Prostate gland (tissue), 2 donors: ENCODE results near the gene PPIB. TPM values are rescaled to one million over a fixed set of nuclear protein-coding genes. Genes with fewer than 3 reads are reported as not detected.
"Not testable (repeated sequence)": the region's sequence is repeated elsewhere in the genome, so short reads cannot be mapped to it uniquely, and the experiment has no call there.

ENCODE experiments used
- DNase-seq: peaks from one replicate; pipeline ENCODE4 v3.0.0-alpha.2; 2019; ENCODE audit warnings: low spot score
- H3K27ac ChIP-seq, 2 donors: fragments of 200-600 bp; sonication (generic); 2 replicates each; pipeline ENCODE4 v1.5.1; 2017 to 2019
- H3K27me3 ChIP-seq: fragments of 200-600 bp; sonication (generic); replicated peaks from 2 replicates; pipeline ENCODE4 v1.5.1; 2019; ENCODE audit not compliant: insufficient read depth
- H3K36me3 ChIP-seq, 2 donors: fragments of 200-600 bp; sonication (generic); 1 replicate in 1 of 2; 2 replicates in 1 of 2; pipeline versions ENCODE4 v1.5.1 to v1.8.1; 2017 to 2019
- H3K4me1 ChIP-seq: fragments of 200-600 bp; sonication (generic); replicated peaks from 2 replicates; pipeline ENCODE4 v1.5.1; 2019
- H3K4me3 ChIP-seq, 2 donors: fragments of 200-600 bp; sonication (generic); 2 replicates each; pipeline ENCODE4 v1.5.1; 2017 to 2019
- H3K9me3 ChIP-seq: fragments of 200-600 bp; sonication (generic); 2 replicates; pipeline ENCODE4 v1.5.1; 2017
- CTCF ChIP-seq, 4 experiments: fragments of 200-600 bp in 2 of 4; fragments of 450-650 bp in 2 of 4; sonication (generic) in 2 of 4; IDR thresholded peaks; 1 replicate in 3 of 4; 2 replicates in 1 of 4; pipeline ENCODE4 v1.5.1; 2016 to 2019; ENCODE audit warnings: antibody characterized with exemption in 4 of 4, mild to moderate bottlenecking in 2 of 4, moderate library complexity in 2 of 4
- POLR2A ChIP-seq: fragments of 450-650 bp; IDR thresholded peaks from one replicate; pipeline ENCODE4 v1.6.1; 2016; ENCODE audit warnings: antibody characterized with exemption, mild to moderate bottlenecking
- POLR2AphosphoS5 ChIP-seq: sonication (generic); formaldehyde crosslinking; IDR thresholded peaks from one replicate; pipeline ENCODE4 v1.6.1; 2017; ENCODE audit warnings: antibody characterized with exemption
- WGBS: methylation state at CpG from one replicate; pipeline ENCODE4 v1.1.5; 2018; 5-methylcytosine and 5-hydroxymethylcytosine counted together
- intact Hi-C: fragments of 100-400 bp; cut with DNase I; formaldehyde crosslinking; loops from one replicate; pipeline ENCODE4 v1.14.2; 2022
- small RNA-seq, 2 donors: library from RNA; depleted of rRNA; stranded (forward); fragments of <200 nt; gene quantifications; one replicate each; pipeline ENCODE3, GENCODE V24; 2016
- total RNA-seq, 2 donors: library from RNA; depleted of rRNA; stranded (reverse); fragments of >200 nt; gene quantifications; one replicate each; pipeline ENCODE4 v1.1.0, GENCODE V29; 2016

Gene PPIB
- total RNA-seq, 2 donors from 2014 or later = 372 to 624 TPM

DNA sequence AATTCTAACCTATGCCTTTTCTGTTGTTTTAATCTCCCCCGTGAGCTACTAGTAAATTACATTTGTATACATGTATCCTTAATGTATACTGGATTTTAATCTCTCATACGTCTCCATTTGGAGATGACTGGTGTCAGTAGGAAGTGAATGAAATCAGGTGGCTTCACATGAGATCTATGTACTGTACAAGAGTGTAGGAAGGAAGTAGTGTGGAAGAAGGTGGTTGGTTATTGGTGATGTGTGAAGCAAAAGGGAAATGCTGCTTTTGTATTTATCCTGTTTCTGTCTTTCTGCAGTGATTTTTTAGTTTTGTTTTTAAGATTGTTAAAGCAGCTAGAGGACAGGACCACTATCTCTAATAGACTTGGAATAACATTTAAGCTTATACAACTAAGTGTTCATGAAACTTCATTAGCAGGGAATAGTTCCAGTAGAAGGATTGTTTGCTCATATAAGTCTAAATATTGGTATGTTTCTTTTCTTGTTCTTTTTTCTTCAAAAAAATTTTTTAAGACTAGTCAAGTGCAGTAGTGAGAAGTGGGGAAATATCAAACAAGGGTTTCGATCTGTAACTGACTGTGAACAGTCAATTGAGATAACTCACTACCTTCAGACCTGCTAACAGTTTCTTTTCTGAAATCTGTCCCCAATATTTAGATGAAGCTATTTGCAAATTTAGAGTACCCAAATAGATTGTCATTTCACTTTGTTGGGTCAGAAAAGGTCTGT is 51.7 kb downstream of the PPIB start:
- Histone ChIP-seq H3K27ac (no peak overlapping the region), H3K9me3 (no peaks in the 10 kb centered on the region), H3K36me3 (peaks cover 0 to 6% of the 10 kb centered on the region in 2 donors), H3K27me3 (no peaks in the 10 kb centered on the region), H3K4me1 (no peaks in the 10 kb centered on the region), H3K4me3 (no peak overlapping the region)
- 84% methylated on average over 3 of the region's 3 CpGs for WGBS
- TF ChIP-seq POLR2AphosphoS5 = no peak
- no peak for TF ChIP-seq POLR2A
- TF ChIP-seq CTCF (IDR thresholded peaks at IDR 0.05) = no peak
- intact Hi-C loops = no loop called here
- no peak for DNase-seq

- H3K27ac ChIP-seq, H3K4me1 ChIP-seq, H3K9me3 ChIP-seq, H3K27me3 ChIP-seq, H3K4me3 ChIP-seq, intact Hi-C loops, H3K36me3 ChIP-seq, DNase-seq: not testable (repeated sequence)
- 92% methylated on average over 4 of the region's 4 CpGs for WGBS
These were observed 52.6 kb downstream of the PPIB start for GRCh38 chr15:64110108-64110701.

DNA sequence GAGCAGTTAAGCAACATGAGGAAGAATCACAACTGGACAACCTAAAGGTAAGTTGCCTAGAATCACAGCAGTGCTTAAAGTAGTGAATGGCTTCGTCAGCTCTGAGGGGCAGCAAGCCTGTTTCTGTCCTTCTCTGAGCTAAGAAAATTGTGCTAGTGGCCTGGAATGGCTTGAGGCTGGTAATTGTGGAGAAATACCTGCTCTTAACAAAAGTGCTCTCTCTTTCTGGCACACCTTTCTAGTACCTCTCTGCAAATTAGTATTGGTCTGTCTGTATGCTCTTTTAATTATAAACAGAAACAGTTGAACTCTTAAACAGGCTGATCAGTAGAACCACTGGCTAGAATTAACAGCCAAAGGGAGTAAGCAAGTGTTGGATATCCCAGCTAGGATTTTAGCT is 55.5 kb downstream of the PPIB start:
- Histone ChIP-seq H3K27me3 (no peaks in the 10 kb centered on the region), H3K4me1 (no peaks in the 10 kb centered on the region), H3K27ac (no peak overlapping the region), H3K36me3 (no peaks in the 10 kb centered on the region), H3K4me3 (no peak overlapping the region), H3K9me3 (no peaks in the 10 kb centered on the region)
- WGBS = 93% methylated on average over 1 of the region's 1 CpG
- DNase-seq = no peak
- intact Hi-C loops = no loop called here
- TF ChIP-seq POLR2AphosphoS5 (no peak), CTCF (IDR thresholded peaks at IDR 0.05) (no peak), POLR2A (no peak)

Small RNA genes lying within 50 kb of the gene (small RNA-seq; reads per million reads assigned to genes)
- gene RF00019 = 0 reads per million in 2 donors

Other genes starting within 250 kb of the PPIB start
- 10 to 100 TPM; 13.8 to 40.4 TPM for gene DAPK2, start 116.5 kb downstream of the PPIB start, total RNA-seq
- gene CIAO2A, start 69.2 kb downstream of the PPIB start, total RNA-seq = 100 to 1,000 TPM in 1 of 2 donors, 10 to 100 TPM in 1; 47.2 to 133 TPM
- gene SNX1, start 67.0 kb downstream of the PPIB start, total RNA-seq = 100 to 1,000 TPM; 109 to 110 TPM
- 10 to 100 TPM; 12.2 to 15.9 TPM for gene SNX22, start 11.3 kb downstream of the PPIB start, total RNA-seq
- gene CSNK1G1, start 193.2 kb upstream of the PPIB start, total RNA-seq = 10 to 100 TPM in 1 of 2 donors, 1 to 10 TPM in 1; 9.2 to 20.6 TPM
- gene PCLAF, start 218.4 kb upstream of the PPIB start, total RNA-seq = 1 to 10 TPM; 4.8 to 5.5 TPM
- 10 to 100 TPM; 14.6 to 17.6 TPM for gene TRIP4, start 224.8 kb upstream of the PPIB start, total RNA-seq